OCI-LY3 (cell line): Measurements from ENCODE around the gene BCAN.

Source experiments
- H2AFZ ChIP-seq: fragments of 200-600, 300-600 bp; shearing (Covaris generic); 2 replicates; pipeline ENCODE4 v1.6.0; 2014; ENCODE audit warnings: antibody characterized with exemption, low read depth, low read length
- H3K27ac ChIP-seq: fragments of 200-600, 300-600 bp; sonication (generic); 2 replicates; pipeline ENCODE4 v1.5.1; 2014; ENCODE audit warnings: mild to moderate bottlenecking, low read length, moderate library complexity, mixed read lengths
- H3K27me3 ChIP-seq: fragments of 200-600, 300-600 bp; sonication (generic); 2 replicates; pipeline ENCODE4 v1.6.1; 2014; ENCODE audit warnings: low read depth, low read length, mixed read lengths
- H3K36me3 ChIP-seq: fragments of 200-600, 300-600 bp; sonication (generic); replicated peaks from 2 replicates; pipeline ENCODE3; 2014; ENCODE audit warnings: low read depth, low read length, mixed read lengths
- H3K4me1 ChIP-seq: fragments of 300-600, 200-600 bp; sonication (generic); 2 replicates; pipeline ENCODE4 v1.6.1; 2014; ENCODE audit warnings: low read length, mixed read lengths
- H3K4me2 ChIP-seq: fragments of 200-600, 300-600 bp; sonication (generic); 2 replicates; pipeline ENCODE4 v1.6.1; 2014; ENCODE audit warnings: low read length, mixed read lengths
- H3K4me3 ChIP-seq: fragments of 300-600, 200-600 bp; sonication (generic); 2 replicates; pipeline ENCODE4 v1.5.1; 2014; ENCODE audit warnings: antibody characterized with exemption, mild to moderate bottlenecking, low read length, moderate library complexity
- H3K79me2 ChIP-seq: fragments of 300-600, 200-600 bp; shearing (Covaris generic); 2 replicates; pipeline ENCODE4 v1.6.1; 2014; ENCODE audit warnings: mild to moderate bottlenecking, low read length, mixed read lengths
- H3K9ac ChIP-seq: fragments of 300-600, 200-600 bp; shearing (Covaris generic); 2 replicates; pipeline ENCODE4 v1.6.0; 2014; ENCODE audit warnings: mild to moderate bottlenecking, low read length, moderate library complexity
- H3K9me3 ChIP-seq: fragments of 200-600, 300-600 bp; shearing (Covaris generic); 2 replicates; pipeline ENCODE4 v1.6.1; 2014; ENCODE audit warnings: low read length, mixed read lengths; ENCODE audit not compliant: insufficient read depth
- H4K20me1 ChIP-seq: fragments of 200-600, 300-600 bp; sonication (generic); 2 replicates; pipeline ENCODE4 v1.6.1; 2016; ENCODE audit warnings: low read length, mixed read lengths; ENCODE audit not compliant: insufficient read depth
- CTCF ChIP-seq: fragments of 200-600, 300-600 bp; sonication (generic); IDR thresholded peaks from 2 replicates; pipeline ENCODE4 v1.5.1; 2014; ENCODE audit warnings: antibody characterized with exemption, low read length, low read depth
- EZH2phosphoT487 ChIP-seq: fragments of 200-600 bp; shearing (Covaris generic); IDR thresholded peaks from 2 replicates; pipeline ENCODE4 v1.6.1; 2018; ENCODE audit warnings: antibody characterized with exemption, mixed run types, low read depth

The BCAN gene

GRCh38 chr1:156652992-156653355 is 11.1 kb downstream of the BCAN start:
- Histone ChIP-seq H3K4me2 (no peak overlapping the region), H4K20me1 (peaks cover 27% of the 10 kb centered on the region), H3K79me2 (no peaks in the 10 kb centered on the region), H3K4me3 (no peak overlapping the region), H3K9me3 (no peaks in the 10 kb centered on the region), H3K4me1 (peaks cover 18% of the 10 kb centered on the region), H3K36me3 (no peaks in the 10 kb centered on the region), H3K9ac (no peak overlapping the region), H3K27me3 (peaks cover 85% of the 10 kb centered on the region), H2AFZ (no peak overlapping the region), H3K27ac (no peak overlapping the region)
- TF ChIP-seq EZH2phosphoT487 (no peak), CTCF (no peak)

GRCh38 chr1:156654700-156655099 is 12.8 kb downstream of the BCAN start:
- no peak for TF ChIP-seq CTCF
- no peak for TF ChIP-seq EZH2phosphoT487
- H3K4me3 ChIP-seq, result no peak overlapping the region
- peaks cover 71% of the 10 kb centered on the region for H3K27me3 ChIP-seq
- H3K4me2 ChIP-seq, result no peak overlapping the region
- H4K20me1 ChIP-seq, result peaks cover 27% of the 10 kb centered on the region
- H3K9ac ChIP-seq, result no peak overlapping the region
- peaks cover 28% of the 10 kb centered on the region for H3K4me1 ChIP-seq
- H3K36me3 ChIP-seq, result no peaks in the 10 kb centered on the region
- H2AFZ ChIP-seq, result no peak overlapping the region
- no peaks in the 10 kb centered on the region for H3K9me3 ChIP-seq
- H3K27ac ChIP-seq, result no peak overlapping the region
- H3K79me2 ChIP-seq, result no peaks in the 10 kb centered on the region

- H3K79me2 ChIP-seq, result no peaks in the 10 kb centered on the region
- H3K27me3 ChIP-seq, result peaks cover 65% of the 10 kb centered on the region
- no peak overlapping the region for H2AFZ ChIP-seq
- TF ChIP-seq CTCF (no peak), EZH2phosphoT487 (no peak)
- no peak overlapping the region for H3K27ac ChIP-seq
- H3K4me1 ChIP-seq, result peaks cover 33% of the 10 kb centered on the region
- H3K4me3 ChIP-seq, result no peak overlapping the region
- peaks cover 23% of the 10 kb centered on the region for H4K20me1 ChIP-seq
- H3K9me3 ChIP-seq, result no peaks in the 10 kb centered on the region
- no peak overlapping the region for H3K9ac ChIP-seq
- no peaks in the 10 kb centered on the region for H3K36me3 ChIP-seq
- H3K4me2 ChIP-seq, result no peak overlapping the region
Observed at GRCh38 chr1:156655151-156655903, 13.4 kb downstream of the BCAN start.

- no peaks in the 10 kb centered on the region for H3K9me3 ChIP-seq
- no peak overlapping the region for H3K27ac ChIP-seq
- no peaks in the 10 kb centered on the region for H3K79me2 ChIP-seq
- H2AFZ ChIP-seq, result no peak overlapping the region
- H3K9ac ChIP-seq, result no peak overlapping the region
- H3K4me3 ChIP-seq, result no peak overlapping the region
- H3K4me1 ChIP-seq, result peaks cover 39% of the 10 kb centered on the region
- peaks cover 22% of the 10 kb centered on the region for H4K20me1 ChIP-seq
- no peaks in the 10 kb centered on the region for H3K36me3 ChIP-seq
- TF ChIP-seq CTCF (no peak), EZH2phosphoT487 (no peak)
- peaks cover 58% of the 10 kb centered on the region for H3K27me3 ChIP-seq
- no peak overlapping the region for H3K4me2 ChIP-seq
Observed at GRCh38 chr1:156655904-156656516, 14.1 kb downstream of the BCAN start.
